Esophagus squamous epithelium (tissue), 5 donors: ENCODE data around the gene CARD11. TPM values are rescaled to one million over a fixed set of nuclear protein-coding genes. Genes with fewer than 3 reads are reported as not detected.

Experiments
- DNase-seq: peaks from one replicate; lab custom pipeline; 2025; lab: John Stamatoyannopoulos, UW
- H3K27ac ChIP-seq, 4 donors: fragments of 200-600 bp; sonication (generic); one replicate each; pipeline ENCODE4 v1.5.1; 2016 to 2019; ENCODE audit warnings: mild to moderate bottlenecking in 1 of 4
- H3K27me3 ChIP-seq, 4 donors: fragments of 200-600 bp; sonication (generic); 1 replicate in 3 of 4; 2 replicates in 1 of 4; pipeline versions ENCODE4 v1.5.1 to v1.6.0; 2017 to 2021; ENCODE audit warnings: antibody characterized with exemption in 1 of 4
- H3K36me3 ChIP-seq, 3 donors: fragments of 200-600 bp; sonication (generic); one replicate each; pipeline ENCODE4 v1.5.1; 2016 to 2019
- H3K4me1 ChIP-seq, 3 donors: fragments of 200-600 bp; sonication (generic); one replicate each; pipeline ENCODE4 v1.5.1; 2017 to 2019
- H3K4me3 ChIP-seq, 4 donors: fragments of 200-600 bp; sonication (generic); 1 replicate in 3 of 4; 2 replicates in 1 of 4; pipeline ENCODE4 v1.5.1; 2016 to 2019; ENCODE audit warnings: mild to moderate bottlenecking in 2 of 4, moderate library complexity in 1 of 4
- H3K9me3 ChIP-seq, 3 donors: fragments of 200-600 bp; sonication (generic); one replicate each; pipeline ENCODE4 v1.5.1; 2016 to 2019
- POLR2A ChIP-seq, 4 donors: fragments of 450-650 bp; IDR thresholded peaks; one replicate each; pipeline ENCODE4 v1.6.1; 2017; ENCODE audit warnings: antibody characterized with exemption in 4 of 4, mild to moderate bottlenecking in 4 of 4, moderate library complexity in 3 of 4
- WGBS, 2 donors: methylation state at CpG; one replicate each; pipeline ENCODE4 v1.1.5; 2018; 5-methylcytosine and 5-hydroxymethylcytosine counted together
- intact Hi-C: fragments of 100-400 bp; cut with DNase I; formaldehyde crosslinking; loops from one replicate; pipeline ENCODE4 v1.15.0; 2022
- total RNA-seq, 4 donors: library from RNA; depleted of rRNA; stranded (reverse); fragments of >200 nt; gene quantifications; one replicate each; pipeline ENCODE4 v1.1.0, GENCODE V29; 2016
- TF ChIP-seq, protein P1 (sequence below), 6 experiments: fragments of 450-650 bp in 4 of 6; fragments of 200-600 bp in 2 of 6; sonication (generic) in 2 of 6; IDR thresholded peaks; one replicate each; pipeline ENCODE4 v1.5.1; 2016 to 2019; ENCODE audit warnings: antibody characterized with exemption in 6 of 6, mild to moderate bottlenecking in 4 of 6, moderate library complexity in 4 of 6
- donor health status: DM: yes; HTN: yes; CAD: no.

Gene CARD11
- total RNA-seq, 4 donors from 2014 or later, result 0.92 to 2.6 (median 1.6) TPM

GRCh38 chr7:2924866-2925840 is 118.5 kb downstream of the CARD11 start:
- DNase-seq, result no peak
- H3K9me3 ChIP-seq, result no peaks in the 10 kb centered on the region
- no peak overlapping the region for H3K27ac ChIP-seq
- WGBS, 2 donors, result 67 to 69% methylated on average over 12 to 16 of the region's 22 CpGs
- no peak overlapping the region for H3K4me3 ChIP-seq
- TF ChIP-seq, protein P1, sequence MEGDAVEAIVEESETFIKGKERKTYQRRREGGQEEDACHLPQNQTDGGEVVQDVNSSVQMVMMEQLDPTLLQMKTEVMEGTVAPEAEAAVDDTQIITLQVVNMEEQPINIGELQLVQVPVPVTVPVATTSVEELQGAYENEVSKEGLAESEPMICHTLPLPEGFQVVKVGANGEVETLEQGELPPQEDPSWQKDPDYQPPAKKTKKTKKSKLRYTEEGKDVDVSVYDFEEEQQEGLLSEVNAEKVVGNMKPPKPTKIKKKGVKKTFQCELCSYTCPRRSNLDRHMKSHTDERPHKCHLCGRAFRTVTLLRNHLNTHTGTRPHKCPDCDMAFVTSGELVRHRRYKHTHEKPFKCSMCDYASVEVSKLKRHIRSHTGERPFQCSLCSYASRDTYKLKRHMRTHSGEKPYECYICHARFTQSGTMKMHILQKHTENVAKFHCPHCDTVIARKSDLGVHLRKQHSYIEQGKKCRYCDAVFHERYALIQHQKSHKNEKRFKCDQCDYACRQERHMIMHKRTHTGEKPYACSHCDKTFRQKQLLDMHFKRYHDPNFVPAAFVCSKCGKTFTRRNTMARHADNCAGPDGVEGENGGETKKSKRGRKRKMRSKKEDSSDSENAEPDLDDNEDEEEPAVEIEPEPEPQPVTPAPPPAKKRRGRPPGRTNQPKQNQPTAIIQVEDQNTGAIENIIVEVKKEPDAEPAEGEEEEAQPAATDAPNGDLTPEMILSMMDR (IDR thresholded peaks at IDR 0.05), result no peak
- TF ChIP-seq POLR2A (IDR thresholded peaks at IDR 0.05), result no peak
- H3K27me3 ChIP-seq, result peaks cover 0 to 62% (median 0%) of the 10 kb centered on the region in 4 donors
- intact Hi-C loops, result no loop called here
- H3K36me3 ChIP-seq, result no peaks in the 10 kb centered on the region
- peaks cover 0 to 8% (median 0%) of the 10 kb centered on the region in 3 donors for H3K4me1 ChIP-seq

DNA sequence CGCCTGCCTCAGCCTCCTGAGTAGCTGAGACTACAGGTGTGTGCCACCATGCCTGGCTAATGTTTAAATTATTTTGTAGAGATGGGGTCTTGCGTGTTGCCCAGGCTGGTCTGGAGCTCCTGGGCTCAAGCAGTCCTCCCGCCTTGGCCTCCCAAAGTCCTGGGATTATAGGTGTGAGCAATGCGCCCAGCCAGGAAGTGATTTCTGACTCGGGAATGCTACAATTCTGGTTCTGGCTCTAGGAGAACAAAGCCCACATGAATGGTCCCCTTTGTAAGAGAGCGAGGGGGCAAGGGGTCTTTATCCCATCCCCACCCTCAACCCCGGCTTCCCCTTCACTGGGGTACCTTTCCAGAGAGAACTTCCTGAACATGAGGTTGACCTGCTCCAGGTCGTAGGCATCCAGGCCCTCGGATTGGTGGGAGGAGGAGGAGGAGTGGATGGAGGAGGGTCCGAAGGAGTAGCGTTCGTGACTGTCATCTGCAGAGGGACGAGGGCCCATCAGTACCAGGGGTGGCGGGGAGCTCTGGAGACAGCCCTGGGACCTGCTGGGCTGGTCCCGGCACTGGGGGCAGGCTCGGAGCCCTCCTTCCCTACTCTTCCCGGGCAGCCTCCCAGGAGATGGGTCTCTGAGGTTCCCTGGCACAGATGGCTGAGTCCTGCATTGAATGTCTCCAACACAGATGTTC is 119.6 kb downstream of the CARD11 start:
- TF ChIP-seq, protein P1 (IDR thresholded peaks at IDR 0.05), result no peak
- TF ChIP-seq POLR2A (IDR thresholded peaks at IDR 0.05), result no peak
- peaks cover 0 to 62% (median 0%) of the 10 kb centered on the region in 4 donors for H3K27me3 ChIP-seq
- no CpG with 5 or more reads among the region's 17 CpGs for WGBS, 2 donors

DNA sequence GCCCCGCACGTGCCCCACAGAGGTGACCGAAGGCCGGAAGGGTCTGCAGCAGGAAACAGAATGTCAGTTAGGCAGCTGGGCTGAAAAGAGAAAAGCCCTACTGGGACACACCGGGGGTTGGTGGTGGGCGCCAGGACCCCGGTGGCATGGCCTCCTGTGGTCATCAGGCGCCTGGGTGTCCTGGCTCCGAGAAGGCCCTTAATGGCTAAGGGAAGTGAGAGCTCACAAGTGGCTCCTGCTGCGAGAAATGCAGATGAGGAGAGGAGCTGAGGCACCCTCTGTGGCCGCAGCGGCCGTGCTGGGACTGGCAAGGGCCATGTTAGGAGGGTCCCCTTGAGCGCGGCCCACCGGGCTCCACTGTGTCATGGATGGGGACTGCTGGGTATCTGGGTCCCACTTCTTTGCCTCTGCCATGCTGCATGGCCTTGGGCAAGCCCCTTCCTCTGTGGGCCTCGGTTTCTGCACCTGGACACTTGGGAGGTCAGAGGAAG is 120.3 kb downstream of the CARD11 start:
- Histone ChIP-seq H3K4me3 (no peak overlapping the region), H3K9me3 (no peaks in the 10 kb centered on the region), H3K4me1 (peaks cover 0 to 8% (median 0%) of the 10 kb centered on the region in 3 donors), H3K27me3 (peaks cover 0 to 62% (median 0%) of the 10 kb centered on the region in 4 donors), H3K27ac (no peak overlapping the region), H3K36me3 (no peaks in the 10 kb centered on the region)
- WGBS, 2 donors, result 93 to 100% methylated on average over 2 to 11 of the region's 17 CpGs
- no peak for DNase-seq
- TF ChIP-seq, protein P1 (IDR thresholded peaks at IDR 0.05), result no peak
- no peak for TF ChIP-seq POLR2A (IDR thresholded peaks at IDR 0.05)
- intact Hi-C loops, result no loop called here

More for the DNA sequence above, 119.6 kb downstream of the CARD11 start:
- no peak overlapping the region for H3K4me3 ChIP-seq
- H3K9me3 ChIP-seq, result no peaks in the 10 kb centered on the region
- intact Hi-C loops, result no loop called here
- H3K36me3 ChIP-seq, result no peaks in the 10 kb centered on the region
- no peak for DNase-seq
- H3K27ac ChIP-seq, result no peak overlapping the region
- H3K4me1 ChIP-seq, result peaks cover 0 to 8% (median 0%) of the 10 kb centered on the region in 3 donors

- Histone ChIP-seq H3K4me1 (peaks cover 0 to 8% (median 0%) of the 10 kb centered on the region in 3 donors), H3K27me3 (peaks cover 0 to 61% (median 0%) of the 10 kb centered on the region in 4 donors), H3K36me3 (no peaks in the 10 kb centered on the region), H3K4me3 (no peak overlapping the region), H3K27ac (no peak overlapping the region), H3K9me3 (no peaks in the 10 kb centered on the region)
- DNase-seq, result no peak
- 87% methylated on average over 4 of the region's 15 CpGs; no CpG with 5 or more reads in 1 of the 2 donors for WGBS, 2 donors
- TF ChIP-seq, protein P1 (IDR thresholded peaks at IDR 0.05), result no peak
- no peak for TF ChIP-seq POLR2A (IDR thresholded peaks at IDR 0.05)
- intact Hi-C loops, result no loop called here
Measured at GRCh38 chr7:2922866-2923265, 120.8 kb downstream of the CARD11 start.
